Tibial nerve (tissue), 4 donors: ENCODE measurements around the gene CLMP. TPM values are rescaled to one million over a fixed set of nuclear protein-coding genes. Genes with fewer than 3 reads are reported as not detected.

Experiments
- DNase-seq, 2 donors: peaks; one replicate each; pipeline ENCODE4 v3.0.0-alpha.2; 2019; ENCODE audit warnings: low spot score in 2 of 2
- H3K27ac ChIP-seq, 4 donors: fragments of 200-600 bp; sonication (generic) in 3 of 4; one replicate each; pipeline ENCODE4 v1.5.1; 2017 to 2019; ENCODE audit warnings: mild to moderate bottlenecking in 1 of 4
- H3K27me3 ChIP-seq, 2 donors: fragments of 200-600 bp; sonication (generic) in 1 of 2; one replicate each; pipeline versions ENCODE4 v1.5.1 to v1.6.0; 2017 to 2019
- H3K36me3 ChIP-seq, 3 donors: fragments of 200-600 bp; sonication (generic); one replicate each; pipeline ENCODE4 v1.5.1; 2018 to 2019
- H3K4me1 ChIP-seq, 4 donors: fragments of 200-600 bp; sonication (generic) in 3 of 4; one replicate each; pipeline ENCODE4 v1.5.1; 2017 to 2019
- H3K4me3 ChIP-seq, 4 donors: fragments of 200-600 bp; sonication (generic) in 3 of 4; one replicate each; pipeline ENCODE4 v1.5.1; 2017 to 2019; ENCODE audit warnings: mild to moderate bottlenecking in 1 of 4, moderate library complexity in 1 of 4
- H3K9me3 ChIP-seq, 4 donors: fragments of 200-600 bp; sonication (generic) in 3 of 4; one replicate each; pipeline ENCODE4 v1.5.1; 2017 to 2019
- EP300 ChIP-seq, 2 donors: sonication (generic); formaldehyde crosslinking; IDR thresholded peaks; one replicate each; pipeline ENCODE4 v1.6.1; 2017; ENCODE audit warnings: antibody characterized with exemption in 2 of 2, mild to moderate bottlenecking in 1 of 2
- POLR2A ChIP-seq, 2 donors: fragments of 450-650 bp; IDR thresholded peaks; one replicate each; pipeline ENCODE4 v1.6.1; 2017; ENCODE audit warnings: antibody characterized with exemption in 2 of 2, mild to moderate bottlenecking in 2 of 2, moderate library complexity in 2 of 2
- WGBS, 2 donors: methylation state at CpG; one replicate each; pipeline ENCODE4 v1.1.5; 2018; 5-methylcytosine and 5-hydroxymethylcytosine counted together
- total RNA-seq, 4 donors: library from RNA; depleted of rRNA; stranded (reverse); fragments of >200 nt; gene quantifications; one replicate each; pipeline ENCODE4 v1.1.0, GENCODE V29; 2016
- TF ChIP-seq, protein P1 (sequence below), 5 experiments: fragments of 200-600 bp in 3 of 5; fragments of 450-650 bp in 2 of 5; sonication (generic) in 3 of 5; IDR thresholded peaks; one replicate each; pipeline ENCODE4 v1.5.1; 2016 to 2019; ENCODE audit warnings: antibody characterized with exemption in 5 of 5, mild to moderate bottlenecking in 3 of 5, moderate library complexity in 2 of 5

Gene CLMP
- total RNA-seq, 4 donors from 2014 or later = 82.5 to 98.6 (median 89.7) TPM

DNA sequence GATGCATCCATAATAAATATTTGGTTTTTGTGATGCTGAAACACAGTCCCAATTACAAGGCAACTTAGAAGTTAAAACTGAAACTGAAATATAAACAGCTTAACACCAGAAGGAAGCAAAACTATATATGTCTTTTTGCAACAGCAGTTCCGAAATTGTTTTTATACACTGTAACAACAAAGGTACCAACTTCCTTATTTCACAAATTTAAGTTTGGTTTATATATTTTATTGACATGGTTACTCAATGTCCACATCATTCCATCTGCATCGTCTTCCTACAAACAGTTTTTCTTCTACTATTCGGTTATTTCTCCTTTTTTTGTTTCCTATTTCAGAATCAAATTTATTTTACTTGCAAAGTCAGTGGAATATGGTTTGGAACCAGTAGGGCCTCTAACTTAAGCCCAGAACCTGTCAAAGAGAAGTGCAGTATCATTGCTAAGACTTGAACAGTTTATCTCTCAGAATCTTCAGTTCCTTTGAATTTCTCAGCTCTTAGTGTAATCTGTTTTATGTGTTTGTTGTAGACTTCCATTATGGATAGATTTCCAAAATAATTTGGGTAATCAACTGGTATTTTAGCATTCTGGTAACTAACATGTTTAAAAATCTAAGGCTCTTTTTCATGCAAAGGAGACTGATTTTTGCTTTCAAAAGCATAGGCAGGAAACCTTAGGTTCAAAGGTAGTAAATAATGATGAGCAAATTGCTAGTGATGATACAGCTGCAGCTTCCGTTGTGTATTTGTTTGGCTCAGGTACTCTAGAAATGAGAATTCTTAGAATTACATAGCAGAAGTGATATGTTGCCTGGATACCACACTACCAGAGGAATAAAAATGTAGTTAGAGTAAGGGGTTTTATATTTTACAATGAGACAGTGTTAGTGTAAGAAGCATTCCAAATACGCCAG lies 124.9 kb downstream of the CLMP start:
- peaks cover 0 to 21% (median 0%) of the 10 kb centered on the region in 3 donors for H3K36me3 ChIP-seq
- H3K4me3 ChIP-seq = peak overlapping the region in 2 of 4 donors; percentile 14 to 27
- H3K27ac ChIP-seq = peak overlapping the region in 3 of 4 donors; percentile 51 to 75 (median 69)
- H3K27me3 ChIP-seq = no peaks in the 10 kb centered on the region
- 53 to 58% methylated on average over 5 of the region's 5 CpGs for WGBS, 2 donors
- TF ChIP-seq, protein P1, sequence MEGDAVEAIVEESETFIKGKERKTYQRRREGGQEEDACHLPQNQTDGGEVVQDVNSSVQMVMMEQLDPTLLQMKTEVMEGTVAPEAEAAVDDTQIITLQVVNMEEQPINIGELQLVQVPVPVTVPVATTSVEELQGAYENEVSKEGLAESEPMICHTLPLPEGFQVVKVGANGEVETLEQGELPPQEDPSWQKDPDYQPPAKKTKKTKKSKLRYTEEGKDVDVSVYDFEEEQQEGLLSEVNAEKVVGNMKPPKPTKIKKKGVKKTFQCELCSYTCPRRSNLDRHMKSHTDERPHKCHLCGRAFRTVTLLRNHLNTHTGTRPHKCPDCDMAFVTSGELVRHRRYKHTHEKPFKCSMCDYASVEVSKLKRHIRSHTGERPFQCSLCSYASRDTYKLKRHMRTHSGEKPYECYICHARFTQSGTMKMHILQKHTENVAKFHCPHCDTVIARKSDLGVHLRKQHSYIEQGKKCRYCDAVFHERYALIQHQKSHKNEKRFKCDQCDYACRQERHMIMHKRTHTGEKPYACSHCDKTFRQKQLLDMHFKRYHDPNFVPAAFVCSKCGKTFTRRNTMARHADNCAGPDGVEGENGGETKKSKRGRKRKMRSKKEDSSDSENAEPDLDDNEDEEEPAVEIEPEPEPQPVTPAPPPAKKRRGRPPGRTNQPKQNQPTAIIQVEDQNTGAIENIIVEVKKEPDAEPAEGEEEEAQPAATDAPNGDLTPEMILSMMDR (IDR thresholded peaks at IDR 0.05) = no peak
- TF ChIP-seq POLR2A (IDR thresholded peaks at IDR 0.05) (no peak), EP300 (IDR thresholded peaks at IDR 0.05) (no peak)
- H3K9me3 ChIP-seq = no peaks in the 10 kb centered on the region
- DNase-seq = no peak
- peaks cover 0 to 52% (median 13%) of the 10 kb centered on the region in 4 donors for H3K4me1 ChIP-seq

GRCh38 chr11:123065621-123066020 lies 129.4 kb downstream of the CLMP start:
- WGBS, 2 donors = 92 to 95% methylated on average over 2 of the region's 2 CpGs
- Histone ChIP-seq H3K36me3 (peaks cover under 1 to 1% (median 1%) of the 10 kb centered on the region in 3 donors), H3K27ac (peak overlapping the region in 2 of 4 donors; percentile 100), H3K27me3 (peaks cover 0 to 3% of the 10 kb centered on the region in 2 donors), H3K4me3 (no peak overlapping the region), H3K4me1 (peaks cover 0 to 59% (median 22%) of the 10 kb centered on the region in 4 donors), H3K9me3 (no peaks in the 10 kb centered on the region)
- DNase-seq = no peak
- TF ChIP-seq, protein P1 (IDR thresholded peaks at IDR 0.05) = no peak
- no peak for TF ChIP-seq EP300 (IDR thresholded peaks at IDR 0.05)
- no peak for TF ChIP-seq POLR2A (IDR thresholded peaks at IDR 0.05)

GRCh38 chr11:123063826-123064657 lies 131.0 kb downstream of the CLMP start:
- DNase-seq = no peak
- Histone ChIP-seq H3K9me3 (no peaks in the 10 kb centered on the region), H3K36me3 (peaks cover 3 to 17% (median 8%) of the 10 kb centered on the region in 3 donors), H3K4me1 (peaks cover 0 to 59% (median 28%) of the 10 kb centered on the region in 4 donors), H3K4me3 (peak overlapping the region; percentile 82 to 98 (median 84)), H3K27me3 (peaks cover 0 to 3% of the 10 kb centered on the region in 2 donors), H3K27ac (peak overlapping the region; percentile 100)
- TF ChIP-seq, protein P1 (IDR thresholded peaks at IDR 0.05) = no peak
- TF ChIP-seq EP300 (IDR thresholded peaks at IDR 0.05) (no peak), POLR2A (IDR thresholded peaks at IDR 0.05) (no peak)
- WGBS, 2 donors = 14% methylated on average over 9 of the region's 9 CpGs

- Histone ChIP-seq H3K9me3 (no peaks in the 10 kb centered on the region), H3K4me3 (peak overlapping the region; percentile 82 to 98 (median 84)), H3K27me3 (peaks cover 0 to 3% of the 10 kb centered on the region in 2 donors), H3K4me1 (peaks cover 0 to 59% (median 33%) of the 10 kb centered on the region in 4 donors), H3K27ac (peak overlapping the region; percentile 100), H3K36me3 (peaks cover 3 to 26% (median 8%) of the 10 kb centered on the region in 3 donors)
- 4 to 5% methylated on average over 26 to 37 of the region's 37 CpGs for WGBS, 2 donors
- TF ChIP-seq, protein P1 (IDR thresholded peaks at IDR 0.05) = no peak
- TF ChIP-seq EP300 (IDR thresholded peaks at IDR 0.05) (peak in 1 of 2 donors; percentile 45), POLR2A (IDR thresholded peaks at IDR 0.05) (no peak)
- peak in 1 of 2 donors; percentile 63 for DNase-seq
Observed at GRCh38 chr11:123062892-123063825, 131.9 kb downstream of the CLMP start.
